Regular cardiac myocyte (primary cell): ENCODE measurements around the gene KIAA0232. TPM values are rescaled to one million over a fixed set of nuclear protein-coding genes. Genes with fewer than 3 reads are reported as not detected.

ENCODE experiments used
- total RNA-seq: library from RNA; depleted of rRNA; stranded (reverse); fragments of >200 nt; gene quantifications from 2 replicates; pipeline ENCODE4 v1.2.3, GENCODE V29; 2014

The KIAA0232 gene, protein sequence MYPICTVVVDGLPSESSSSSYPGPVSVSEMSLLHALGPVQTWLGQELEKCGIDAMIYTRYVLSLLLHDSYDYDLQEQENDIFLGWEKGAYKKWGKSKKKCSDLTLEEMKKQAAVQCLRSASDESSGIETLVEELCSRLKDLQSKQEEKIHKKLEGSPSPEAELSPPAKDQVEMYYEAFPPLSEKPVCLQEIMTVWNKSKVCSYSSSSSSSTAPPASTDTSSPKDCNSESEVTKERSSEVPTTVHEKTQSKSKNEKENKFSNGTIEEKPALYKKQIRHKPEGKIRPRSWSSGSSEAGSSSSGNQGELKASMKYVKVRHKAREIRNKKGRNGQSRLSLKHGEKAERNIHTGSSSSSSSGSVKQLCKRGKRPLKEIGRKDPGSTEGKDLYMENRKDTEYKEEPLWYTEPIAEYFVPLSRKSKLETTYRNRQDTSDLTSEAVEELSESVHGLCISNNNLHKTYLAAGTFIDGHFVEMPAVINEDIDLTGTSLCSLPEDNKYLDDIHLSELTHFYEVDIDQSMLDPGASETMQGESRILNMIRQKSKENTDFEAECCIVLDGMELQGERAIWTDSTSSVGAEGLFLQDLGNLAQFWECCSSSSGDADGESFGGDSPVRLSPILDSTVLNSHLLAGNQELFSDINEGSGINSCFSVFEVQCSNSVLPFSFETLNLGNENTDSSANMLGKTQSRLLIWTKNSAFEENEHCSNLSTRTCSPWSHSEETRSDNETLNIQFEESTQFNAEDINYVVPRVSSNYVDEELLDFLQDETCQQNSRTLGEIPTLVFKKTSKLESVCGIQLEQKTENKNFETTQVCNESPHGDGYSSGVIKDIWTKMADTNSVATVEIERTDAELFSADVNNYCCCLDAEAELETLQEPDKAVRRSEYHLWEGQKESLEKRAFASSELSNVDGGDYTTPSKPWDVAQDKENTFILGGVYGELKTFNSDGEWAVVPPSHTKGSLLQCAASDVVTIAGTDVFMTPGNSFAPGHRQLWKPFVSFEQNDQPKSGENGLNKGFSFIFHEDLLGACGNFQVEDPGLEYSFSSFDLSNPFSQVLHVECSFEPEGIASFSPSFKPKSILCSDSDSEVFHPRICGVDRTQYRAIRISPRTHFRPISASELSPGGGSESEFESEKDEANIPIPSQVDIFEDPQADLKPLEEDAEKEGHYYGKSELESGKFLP (N-terminal part only)
- total RNA-seq: 14.2 and 17.8 TPM in 2 replicates

DNA sequence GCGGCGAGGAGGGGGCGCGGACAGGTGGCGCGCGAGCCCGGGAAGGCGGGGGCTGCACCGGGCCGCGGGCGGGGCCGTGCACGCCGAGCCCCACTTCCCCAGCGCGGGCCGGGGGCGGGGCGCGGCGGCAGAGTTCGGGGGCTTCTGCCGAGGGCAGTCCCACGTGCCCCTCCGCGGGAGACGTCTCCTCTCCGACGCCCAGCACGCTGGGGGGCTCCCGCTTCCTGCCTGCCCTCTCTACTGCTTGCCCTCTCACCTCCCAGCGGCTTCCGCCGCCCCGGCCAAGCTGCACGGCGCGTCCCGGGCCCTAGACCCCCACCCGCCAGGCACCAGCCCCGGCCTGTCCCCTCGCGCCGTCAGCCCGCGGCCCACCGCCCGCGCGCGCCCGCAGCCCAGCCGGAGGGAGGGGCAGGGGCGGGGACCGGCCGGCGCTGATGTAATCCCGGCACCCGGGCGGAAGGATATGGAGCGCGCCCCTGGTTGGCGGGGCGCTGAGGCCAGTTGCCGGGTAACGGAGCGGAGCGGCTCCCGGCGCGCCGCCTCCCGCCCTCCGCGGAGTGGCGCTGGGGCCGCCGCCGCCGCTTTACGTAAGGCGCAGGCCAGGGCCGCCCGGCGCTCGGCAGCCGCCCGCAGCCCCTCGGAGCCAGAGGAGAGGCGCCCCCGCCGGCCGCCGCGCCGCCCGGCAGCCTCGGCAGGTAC lies at the start of gene KIAA0232:
KIAA0232 (plus strand) TSS at position 581 of the 699 bp plus-strand sequence. CDS start 41,727 bp downstream, outside the sequence.

DNA sequence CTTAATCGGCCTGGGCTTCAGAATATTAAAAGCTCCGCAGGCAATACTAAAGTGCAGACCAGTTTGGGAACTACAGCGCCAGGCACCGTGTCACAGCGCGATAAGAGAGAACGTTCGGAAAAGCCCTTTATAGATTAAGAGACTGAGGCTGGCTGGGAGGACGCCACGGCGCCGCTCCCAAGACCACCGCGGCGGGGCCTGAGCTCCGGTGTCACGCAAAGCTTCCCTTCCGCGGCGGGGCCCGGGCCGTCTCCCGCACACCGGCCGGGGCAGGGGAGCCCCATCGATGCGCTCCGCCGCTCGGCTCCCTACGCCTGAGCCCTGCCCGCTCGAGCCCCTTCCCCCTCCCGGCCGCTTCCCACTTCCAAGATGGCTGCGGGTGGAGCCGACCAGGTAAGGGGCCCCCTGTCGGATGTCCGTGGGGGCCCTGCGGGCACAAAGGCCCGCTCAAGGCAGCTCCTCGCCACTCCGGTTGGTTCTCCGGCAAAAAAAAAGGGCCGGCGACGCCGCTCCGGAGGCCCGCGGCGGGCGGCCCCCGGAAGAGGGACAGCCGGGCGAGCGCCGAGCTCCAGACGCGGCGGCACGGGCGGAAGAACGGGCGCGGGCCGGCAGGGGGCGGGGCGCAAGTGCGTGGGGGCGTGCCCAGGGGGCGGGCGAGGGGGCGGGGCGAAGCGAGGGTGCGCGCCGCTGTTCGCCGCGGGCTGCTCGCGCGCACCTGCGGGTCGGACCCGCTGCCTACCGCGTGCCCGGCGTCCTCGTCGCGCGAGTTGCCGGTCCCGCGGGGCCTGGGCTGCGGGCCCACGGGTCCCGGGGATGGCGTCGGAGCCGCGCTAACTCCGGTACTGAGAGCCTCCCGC lies 126.8 kb downstream of the KIAA0232 start, which contains the start of gene TBC1D14:
TBC1D14 (plus strand) TSS at position 714 of the 857 bp plus-strand sequence. CDS start 13,564 bp downstream, outside the sequence.

Other genes with a start within 250 kb of the KIAA0232 start
- gene MAN2B2, start 207.5 kb upstream of the KIAA0232 start, total RNA-seq: 15.1 and 21.7 TPM in 2 replicates
- 54.1 and 331 TPM in 2 replicates for gene MRFAP1, start 142.0 kb upstream of the KIAA0232 start, total RNA-seq
- gene S100P, start 88.8 kb upstream of the KIAA0232 start, total RNA-seq: not detected in 2 replicates
- 38.6 and 51.2 TPM in 2 replicates for gene MRFAP1L1, start 72.9 kb upstream of the KIAA0232 start, total RNA-seq
- gene BLOC1S4, start 66.6 kb upstream of the KIAA0232 start, total RNA-seq: 16.6 and 17.6 TPM in 2 replicates
- 30.5 and 35.2 TPM in 2 replicates for gene TBC1D14, start 127.1 kb downstream of the KIAA0232 start, total RNA-seq